Caco-2 (cell line): ENCODE measurements around the gene TMEM132D. TPM values are rescaled to one million over a fixed set of nuclear protein-coding genes. Genes with fewer than 3 reads are reported as not detected.
A peak's percentile ranks its signal among the peaks of the same experiment; 100 is the strongest.
"Not testable (repeated sequence)": the region's sequence is repeated elsewhere in the genome, so short reads cannot be mapped to it uniquely, and the experiment has no call there.

Source experiments
- BruUV-seq: library from RNA; stranded (reverse); fragments of 400-500 nt; replicated peaks from 2 replicates; lab custom pipeline; 2021; lab: Mats Ljungman, UMichigan
- CTCF ChIA-PET: fragments of 300-600 bp; sonication (Branson Sonifier 250); formaldehyde crosslinking; loops from one replicate; lab custom pipeline; 2022; ENCODE audit warnings: antibody characterized with exemption; lab: Charles Lee
- POLR2A ChIA-PET: fragments of 300-600 bp; sonication (Branson Sonifier 250); formaldehyde crosslinking; loops from one replicate; lab custom pipeline; 2022; ENCODE audit warnings: antibody characterized with exemption; lab: Charles Lee
- DNase-seq, 2 experiments: peaks; one replicate each; pipeline versions ENCODE4 v3.0.0 to v3.0.0-alpha.2; 2020 to 2022
- H3K27me3 ChIP-seq: replicated peaks from 2 replicates; pipeline ENCODE4 v1.6.0; 2011; ENCODE audit warnings: low read length; ENCODE audit not compliant: control insufficient read depth, insufficient read depth
- H3K36me3 ChIP-seq: 2 replicates; pipeline ENCODE4 v1.5.1; 2011; ENCODE audit warnings: low read length; ENCODE audit not compliant: control insufficient read depth, insufficient read depth
- H3K4me1 ChIP-seq: fragments of 250-450 bp; sonication (Bioruptor Pico); 2 replicates; pipeline ENCODE4 v1.5.1; 2020; ENCODE audit warnings: mild to moderate bottlenecking
- H3K4me3 ChIP-seq: 2 replicates; pipeline ENCODE4 v1.5.1; 2011; ENCODE audit warnings: low read depth, mild to moderate bottlenecking, control low read depth, low read length
- H3K9me3 ChIP-seq: fragments of 250-450 bp; sonication (Bioruptor Pico); 2 replicates; pipeline ENCODE4 v1.5.1; 2020; ENCODE audit warnings: mild to moderate bottlenecking, moderate library complexity
- H3K27ac Mint-ChIP-seq: one replicate; pipeline ENCODE4 v1.8.0; 2022; ENCODE audit warnings: mixed read lengths; ENCODE audit not compliant: unreplicated experiment
- H3K27me3 Mint-ChIP-seq: one replicate; pipeline ENCODE4 v1.8.0; 2022; ENCODE audit warnings: mixed read lengths; ENCODE audit not compliant: insufficient read depth, unreplicated experiment
- H3K36me3 Mint-ChIP-seq: one replicate; pipeline ENCODE4 v1.8.0; 2022; ENCODE audit warnings: mild to moderate bottlenecking, mixed read lengths; ENCODE audit not compliant: insufficient read depth, unreplicated experiment
- H3K4me1 Mint-ChIP-seq: one replicate; pipeline ENCODE4 v1.8.0; 2022; ENCODE audit warnings: low read depth, mixed read lengths; ENCODE audit not compliant: unreplicated experiment
- H3K4me3 Mint-ChIP-seq: one replicate; pipeline ENCODE4 v1.8.0; 2022; ENCODE audit warnings: mild to moderate bottlenecking, moderate library complexity, mixed read lengths; ENCODE audit not compliant: unreplicated experiment
- H3K9me3 Mint-ChIP-seq: one replicate; pipeline ENCODE4 v1.8.0; 2022; ENCODE audit warnings: mixed read lengths; ENCODE audit not compliant: unreplicated experiment
- intact Hi-C: fragments of 100-400 bp; cut with micrococcal nuclease; formaldehyde crosslinking; loops from one replicate; pipeline ENCODE4 v1.10.0; 2022; ENCODE audit not compliant: unreplicated experiment
- total RNA-seq: library from RNA; stranded (reverse); gene quantifications from 2 replicates; pipeline ENCODE4 v1.2.3, GENCODE V29; 2022
- TF ChIP-seq, protein P1 (sequence below), 2 experiments: fragments of 200-600 bp in 1 of 2; IDR thresholded peaks; 1 replicate in 1 of 2; 2 replicates in 1 of 2; pipeline versions ENCODE4 v1.5.1 to v1.8.0; 2011 to 2022; ENCODE audit warnings: antibody characterized with exemption in 1 of 2, control low read depth in 1 of 2, inconsistent platforms in 1 of 2, low read depth in 1 of 2, low read length in 1 of 2, mild to moderate bottlenecking in 1 of 2, moderate library complexity in 1 of 2; ENCODE audit not compliant: insufficient read depth in 1 of 2, severe bottlenecking in 1 of 2, unreplicated experiment in 1 of 2

TMEM132D gene
- total RNA-seq, 1 experiment from 2014 or later = not detected

DNA sequence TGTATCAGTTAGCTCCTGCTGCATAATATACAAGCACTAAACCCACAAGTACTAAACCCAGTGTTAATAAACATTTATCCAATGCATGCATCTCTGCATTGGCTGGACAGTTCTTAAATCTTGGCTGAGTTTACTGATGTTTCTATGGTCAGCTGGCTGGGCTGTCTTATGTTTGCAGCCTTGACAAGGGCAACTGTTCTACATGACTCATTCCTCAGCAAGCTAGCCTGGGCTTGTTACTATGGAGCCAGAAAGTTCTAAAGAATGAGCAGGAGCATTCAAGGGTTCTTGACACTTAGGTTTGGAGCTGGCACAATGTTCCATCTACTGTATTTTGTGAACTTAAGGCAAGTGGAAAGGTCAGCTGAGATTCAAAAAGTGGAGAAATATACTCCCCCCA lies 851.5 kb downstream of the TMEM132D start:
- TF ChIP-seq, protein P1, sequence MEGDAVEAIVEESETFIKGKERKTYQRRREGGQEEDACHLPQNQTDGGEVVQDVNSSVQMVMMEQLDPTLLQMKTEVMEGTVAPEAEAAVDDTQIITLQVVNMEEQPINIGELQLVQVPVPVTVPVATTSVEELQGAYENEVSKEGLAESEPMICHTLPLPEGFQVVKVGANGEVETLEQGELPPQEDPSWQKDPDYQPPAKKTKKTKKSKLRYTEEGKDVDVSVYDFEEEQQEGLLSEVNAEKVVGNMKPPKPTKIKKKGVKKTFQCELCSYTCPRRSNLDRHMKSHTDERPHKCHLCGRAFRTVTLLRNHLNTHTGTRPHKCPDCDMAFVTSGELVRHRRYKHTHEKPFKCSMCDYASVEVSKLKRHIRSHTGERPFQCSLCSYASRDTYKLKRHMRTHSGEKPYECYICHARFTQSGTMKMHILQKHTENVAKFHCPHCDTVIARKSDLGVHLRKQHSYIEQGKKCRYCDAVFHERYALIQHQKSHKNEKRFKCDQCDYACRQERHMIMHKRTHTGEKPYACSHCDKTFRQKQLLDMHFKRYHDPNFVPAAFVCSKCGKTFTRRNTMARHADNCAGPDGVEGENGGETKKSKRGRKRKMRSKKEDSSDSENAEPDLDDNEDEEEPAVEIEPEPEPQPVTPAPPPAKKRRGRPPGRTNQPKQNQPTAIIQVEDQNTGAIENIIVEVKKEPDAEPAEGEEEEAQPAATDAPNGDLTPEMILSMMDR (IDR thresholded peaks at IDR 0.05; ENCODE audit: insufficient read depth in 1 of 2, low read depth in 1 of 2, low read length in 1 of 2, severe bottlenecking in 1 of 2, unreplicated experiment in 1 of 2) = no peak
- H3K27me3 Mint-ChIP-seq = no peaks in the 10 kb centered on the region
- no TSS peak for BruUV-seq
- intact Hi-C loops = no loop called here
- CTCF ChIA-PET = no interaction called here
- Histone ChIP-seq H3K4me3 (no peak overlapping the region), H3K36me3 (no peaks in the 10 kb centered on the region), H3K27me3 (no peaks in the 10 kb centered on the region), H3K4me1 (no peaks in the 10 kb centered on the region), H3K9me3 (no peaks in the 10 kb centered on the region)
- no peaks in the 10 kb centered on the region for H3K4me1 Mint-ChIP-seq
- no peaks in the 10 kb centered on the region for H3K36me3 Mint-ChIP-seq
- no peak overlapping the region for H3K4me3 Mint-ChIP-seq
- H3K9me3 Mint-ChIP-seq = no peaks in the 10 kb centered on the region
- no peak overlapping the region for H3K27ac Mint-ChIP-seq
- DNase-seq = no peak
- POLR2A ChIA-PET = no interaction called here

DNA sequence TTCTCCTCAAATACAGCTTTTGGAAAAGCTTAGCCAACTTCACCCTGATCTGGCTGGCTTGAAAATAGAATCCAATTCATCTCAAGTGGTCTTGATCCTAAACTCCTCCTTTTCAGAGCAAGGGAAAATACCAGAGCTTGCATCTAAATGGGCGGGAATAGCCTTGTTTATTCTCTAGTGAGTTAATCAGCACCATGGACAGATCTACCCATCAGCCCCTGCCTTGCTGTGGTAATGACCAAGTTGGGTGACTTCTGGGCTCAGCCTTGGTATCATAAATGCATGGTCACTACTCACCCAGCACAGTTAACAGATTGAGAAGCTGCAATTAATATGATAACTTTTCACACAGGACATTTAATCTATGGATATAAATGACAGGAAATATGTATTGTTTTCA lies 853.9 kb downstream of the TMEM132D start:
- no peaks in the 10 kb centered on the region for H3K4me1 ChIP-seq
- H3K4me3 Mint-ChIP-seq = no peak overlapping the region
- H3K4me3 ChIP-seq = no peak overlapping the region
- no peaks in the 10 kb centered on the region for H3K36me3 ChIP-seq
- H3K27ac Mint-ChIP-seq = no peak overlapping the region
- no TSS peak for BruUV-seq
- H3K9me3 Mint-ChIP-seq = no peaks in the 10 kb centered on the region
- intact Hi-C loops = no loop called here
- TF ChIP-seq, protein P1 (IDR thresholded peaks at IDR 0.05; ENCODE audit: insufficient read depth in 1 of 2, low read depth in 1 of 2, low read length in 1 of 2, severe bottlenecking in 1 of 2, unreplicated experiment in 1 of 2) = no peak
- DNase-seq = peak in 1 of 2 experiments; percentile 11
- H3K9me3 ChIP-seq = no peaks in the 10 kb centered on the region
- no peaks in the 10 kb centered on the region for H3K27me3 Mint-ChIP-seq
- ChIA-PET POLR2A (no interaction called here), CTCF (no interaction called here)
- H3K36me3 Mint-ChIP-seq = no peaks in the 10 kb centered on the region
- no peaks in the 10 kb centered on the region for H3K4me1 Mint-ChIP-seq
- H3K27me3 ChIP-seq = no peaks in the 10 kb centered on the region

DNA sequence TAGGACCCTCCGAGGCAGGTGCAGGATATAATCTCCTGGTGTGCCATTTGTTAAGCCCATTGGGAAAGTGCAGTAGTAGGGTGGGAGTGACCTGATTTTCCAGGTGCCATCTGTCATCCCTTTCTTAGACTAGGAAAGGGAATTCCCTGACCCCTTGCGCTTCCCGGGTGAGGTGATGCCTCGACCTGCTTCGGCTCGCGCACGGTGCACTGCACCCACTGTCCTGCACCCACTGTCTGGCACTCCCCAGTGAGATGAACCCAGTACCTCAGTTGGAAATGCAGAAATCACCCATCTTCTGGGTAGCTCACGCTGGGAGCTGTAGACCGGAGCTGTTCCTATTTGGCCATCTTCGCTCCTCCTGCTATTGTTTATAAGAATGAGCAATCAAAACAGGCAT lies 860.5 kb downstream of the TMEM132D start:
- H3K27ac Mint-ChIP-seq, H3K4me3 ChIP-seq, H3K4me1 Mint-ChIP-seq, H3K27me3 Mint-ChIP-seq, H3K4me1 ChIP-seq, DNase-seq, H3K27me3 ChIP-seq, CTCF ChIA-PET, H3K36me3 Mint-ChIP-seq, POLR2A ChIA-PET, H3K36me3 ChIP-seq, BruUV-seq, H3K9me3 ChIP-seq, H3K4me3 Mint-ChIP-seq, intact Hi-C loops: not testable (repeated sequence)
- H3K9me3 Mint-ChIP-seq = peaks cover 18% of the 10 kb centered on the region

DNA sequence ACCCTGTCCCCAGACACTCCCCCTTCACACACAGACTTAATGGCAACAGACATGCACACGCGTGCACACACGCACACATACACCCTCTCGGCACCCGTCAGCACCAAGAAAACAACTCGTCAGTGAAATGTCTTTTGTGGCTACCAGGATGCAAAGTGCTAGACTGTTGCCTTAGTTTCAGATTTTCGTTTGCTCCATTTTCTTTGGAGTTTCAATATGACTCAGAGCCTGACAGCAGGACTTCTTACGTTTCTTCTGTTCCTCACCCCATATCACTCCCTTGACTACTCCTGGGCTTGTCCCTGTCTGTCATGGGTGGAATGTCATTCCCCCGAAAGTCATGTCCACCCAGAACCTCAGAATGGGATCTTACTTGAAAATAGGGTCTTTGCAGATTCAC lies 867.7 kb downstream of the TMEM132D start:
- Mint-ChIP-seq H3K4me1 (no peaks in the 10 kb centered on the region), H3K27ac (no peak overlapping the region), H3K36me3 (no peaks in the 10 kb centered on the region), H3K9me3 (peaks cover 8% of the 10 kb centered on the region), H3K27me3 (peaks cover 8% of the 10 kb centered on the region), H3K4me3 (no peak overlapping the region)
- H3K4me3 ChIP-seq = no peak overlapping the region
- no TSS peak for BruUV-seq
- no peaks in the 10 kb centered on the region for H3K4me1 ChIP-seq
- ChIA-PET CTCF (no interaction called here), POLR2A (no interaction called here)
- no peak for DNase-seq
- no peaks in the 10 kb centered on the region for H3K36me3 ChIP-seq
- H3K27me3 ChIP-seq = no peaks in the 10 kb centered on the region
- TF ChIP-seq, protein P1 (IDR thresholded peaks at IDR 0.05; ENCODE audit: insufficient read depth in 1 of 2, low read depth in 1 of 2, low read length in 1 of 2, severe bottlenecking in 1 of 2, unreplicated experiment in 1 of 2) = no peak
- intact Hi-C loops = no loop called here
- H3K9me3 ChIP-seq = no peaks in the 10 kb centered on the region
